ENCODE measurements around the gene TPGS2.

DNA sequence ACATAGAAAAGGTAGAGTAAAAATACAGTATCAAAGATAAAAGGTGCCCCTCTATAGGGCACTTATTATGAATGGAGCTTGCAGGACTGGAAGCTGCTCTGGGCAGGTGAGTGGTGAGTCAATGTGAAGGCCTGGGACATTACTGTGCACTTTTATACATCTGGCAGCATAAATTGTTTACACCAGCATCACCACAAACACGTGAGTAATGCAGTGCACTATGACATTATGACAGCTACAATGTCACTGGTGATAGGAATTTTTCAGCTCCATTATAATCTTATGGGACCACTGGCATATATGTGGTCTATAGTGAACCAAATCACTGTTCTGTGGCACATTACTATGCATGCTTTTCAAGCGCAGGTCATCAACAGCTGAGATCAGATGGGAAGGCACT is 48.1 kb downstream of the TPGS2 start:
- TF ChIP-seq EZH2 (IDR thresholded peaks at IDR 0.05; ENCODE audit: insufficient read depth, poor library complexity, severe bottlenecking): no peak
- TF ChIP-seq EZH2phosphoT487 (IDR thresholded peaks at IDR 0.05; ENCODE audit: insufficient read depth, low read depth): no peak
